CD14-positive monocyte (primary cell): ENCODE results near the gene MYO19. TPM values are rescaled to one million over a fixed set of nuclear protein-coding genes. Genes with fewer than 3 reads are reported as not detected.

Experiments used
- DNase-seq, 3 donors: peaks; one replicate each; pipeline ENCODE4 v3.0.0-alpha.2; 2011 to 2022
- H2AFZ ChIP-seq: 2 replicates; pipeline ENCODE4 v1.6.0; 2012; ENCODE audit warnings: mild to moderate bottlenecking, low read depth, low read length, inconsistent platforms; ENCODE audit not compliant: insufficient read depth, poor library complexity, severe bottlenecking
- H3K27ac ChIP-seq, 2 donors: 1 replicate in 1 of 2; 2 replicates in 1 of 2; pipeline ENCODE4 v1.5.1; 2012 to 2013; ENCODE audit warnings: low read length in 2 of 2, control low read depth in 1 of 2, inconsistent platforms in 1 of 2, low read depth in 1 of 2, mild to moderate bottlenecking in 1 of 2
- H3K27me3 ChIP-seq, 2 donors: one replicate each; pipeline versions ENCODE4 v1.6.0 to v1.6.1; 2011 to 2013; ENCODE audit warnings: low read length in 2 of 2; ENCODE audit not compliant: control insufficient read depth in 2 of 2, insufficient read depth in 2 of 2
- H3K36me3 ChIP-seq, 2 donors: replicated peaks in 1 of 2; 1 replicate in 1 of 2; 2 replicates in 1 of 2; pipeline versions ENCODE4 v1.5.1 to v1.6.1; 2012 to 2013; ENCODE audit warnings: low read length in 2 of 2, control low read depth in 1 of 2, inconsistent platforms in 1 of 2, mild to moderate bottlenecking in 1 of 2; ENCODE audit not compliant: insufficient read depth in 2 of 2, control insufficient read depth in 1 of 2
- H3K4me1 ChIP-seq, 2 donors: 1 replicate in 1 of 2; 2 replicates in 1 of 2; pipeline versions ENCODE4 v1.5.1 to v1.6.1; 2012 to 2013; ENCODE audit warnings: low read length in 2 of 2, control low read depth in 1 of 2, inconsistent platforms in 1 of 2, mild to moderate bottlenecking in 1 of 2, moderate library complexity in 1 of 2; ENCODE audit not compliant: insufficient read depth in 2 of 2, control insufficient read depth in 1 of 2
- H3K4me2 ChIP-seq: replicated peaks from 2 replicates; pipeline ENCODE3; 2012; ENCODE audit warnings: low read length, moderate library complexity, mild to moderate bottlenecking; ENCODE audit not compliant: poor library complexity, severe bottlenecking; ENCODE audit errors: extremely low read depth
- H3K4me3 ChIP-seq, 3 experiments: fragments of 200-600 bp in 1 of 3; sonication (generic) in 1 of 3; replicated peaks in 1 of 3; 1 replicate in 2 of 3; 2 replicates in 1 of 3; pipeline ENCODE4 v1.5.1; 2011 to 2013; ENCODE audit warnings: low read length in 3 of 3, mild to moderate bottlenecking in 3 of 3, control low read depth in 2 of 3, low read depth in 2 of 3, inconsistent platforms in 1 of 3, moderate library complexity in 1 of 3
- H3K79me2 ChIP-seq: 2 replicates; pipeline ENCODE4 v1.6.0; 2012; ENCODE audit warnings: mild to moderate bottlenecking, control low read depth, inconsistent platforms, low read length, moderate library complexity; ENCODE audit not compliant: insufficient read depth
- H3K9ac ChIP-seq: 2 replicates; pipeline ENCODE4 v1.6.0; 2017; ENCODE audit warnings: low read length, mild to moderate bottlenecking; ENCODE audit not compliant: insufficient read depth, poor library complexity, severe bottlenecking
- H3K9me3 ChIP-seq, 2 donors: replicated peaks in 1 of 2; 1 replicate in 1 of 2; 2 replicates in 1 of 2; pipeline versions ENCODE4 v1.5.1 to v1.6.1; 2012 to 2013; ENCODE audit warnings: low read length in 2 of 2, control low read depth in 1 of 2; ENCODE audit not compliant: control insufficient read depth in 1 of 2, insufficient read depth in 1 of 2
- H4K20me1 ChIP-seq: 2 replicates; pipeline ENCODE4 v1.6.0; 2012; ENCODE audit warnings: mild to moderate bottlenecking, low read length, control low read depth, moderate library complexity; ENCODE audit not compliant: insufficient read depth
- H3K27ac Mint-ChIP-seq, 7 donors: one replicate each; pipeline ENCODE4 v1.8.0; 2020; ENCODE audit warnings: mild to moderate bottlenecking in 7 of 7, mixed read lengths in 7 of 7, moderate library complexity in 6 of 7, inconsistent platforms in 2 of 7
- H3K27me3 Mint-ChIP-seq, 3 donors: one replicate each; pipeline ENCODE4 v1.8.0; 2021 to 2022; ENCODE audit warnings: low read depth in 3 of 3, mild to moderate bottlenecking in 3 of 3, mixed read lengths in 3 of 3, moderate library complexity in 3 of 3, inconsistent platforms in 1 of 3
- H3K36me3 Mint-ChIP-seq, 2 donors: one replicate each; pipeline ENCODE4 v1.8.0; 2020; ENCODE audit warnings: mixed read lengths in 2 of 2, inconsistent platforms in 1 of 2, mild to moderate bottlenecking in 1 of 2
- H3K4me1 Mint-ChIP-seq: one replicate; pipeline ENCODE4 v1.8.0; 2020; ENCODE audit warnings: mild to moderate bottlenecking, mixed read lengths
- H3K4me3 Mint-ChIP-seq, 2 donors: one replicate each; pipeline ENCODE4 v1.8.0; 2020; ENCODE audit warnings: mild to moderate bottlenecking in 2 of 2, mixed read lengths in 2 of 2, moderate library complexity in 1 of 2
- H3K9me3 Mint-ChIP-seq, 7 donors: one replicate each; pipeline ENCODE4 v1.8.0; 2020 to 2022; ENCODE audit warnings: mixed read lengths in 7 of 7, mild to moderate bottlenecking in 6 of 7, moderate library complexity in 6 of 7, inconsistent platforms in 2 of 7
- WGBS: methylation state at CpG from one replicate; pipeline ENCODE4 v1.1.5; 2013; ENCODE audit warnings: missing lambda C conversion rate; ENCODE audit not compliant: insufficient coverage; 5-methylcytosine and 5-hydroxymethylcytosine counted together
- intact Hi-C, 2 donors: fragments of 100-400 bp; cut with micrococcal nuclease; formaldehyde crosslinking; loops; one replicate each; pipeline versions ENCODE4 v1.15.0 to v1.15.1; 2023
- polyA plus RNA-seq, 3 donors: library from polyadenylated mRNA; depleted of rRNA in 1 of 3; unstranded in 2 of 3; stranded (reverse) in 1 of 3; fragments of 300-500 nt in 2 of 3; fragments of >200 nt in 1 of 3; fragmentation: Illumina TruSeq in 2 of 3; gene quantifications; 1 replicate in 2 of 3; 2 replicates in 1 of 3; pipeline ENCODE4 v1.2.3, GENCODE V29; 2012 to 2021
- TF ChIP-seq, protein P1 (sequence below): fragments of 200-600 bp; IDR thresholded peaks from one replicate; pipeline ENCODE4 v1.8.0; 2022; ENCODE audit warnings: antibody characterized with exemption, mild to moderate bottlenecking

Gene MYO19
- polyA plus RNA-seq, 3 donors, result 1.2 to 51.3 (median 1.9) TPM

DNA sequence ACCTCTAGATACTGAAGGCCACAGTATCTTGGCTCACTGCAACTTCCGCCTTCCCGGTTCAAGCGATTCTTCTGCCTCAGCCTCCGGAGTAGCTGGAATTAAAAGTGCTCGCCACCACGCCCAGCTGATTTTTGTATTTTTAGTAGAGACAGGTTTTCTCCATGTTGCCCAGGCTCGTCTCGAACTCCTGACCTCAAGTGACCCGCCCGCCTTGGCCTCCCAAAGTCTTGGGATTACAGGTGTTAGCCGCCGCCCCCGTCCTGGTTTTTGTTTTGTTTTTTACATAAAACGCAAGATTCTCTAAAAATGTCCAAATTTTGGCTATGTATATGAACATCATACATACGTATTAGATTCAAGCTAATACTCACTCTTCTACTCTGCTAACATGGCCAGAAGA, 8.1 kb upstream of the MYO19 start:
- H3K9me3 ChIP-seq, result no peaks in the 10 kb centered on the region
- Mint-ChIP-seq H3K9me3 (peaks cover 0 to 2% (median 0%) of the 10 kb centered on the region in 7 donors), H3K27me3 (no peaks in the 10 kb centered on the region), H3K36me3 (peaks cover 10 to 15% of the 10 kb centered on the region in 2 donors), H3K27ac (no peak overlapping the region), H3K4me3 (no peak overlapping the region), H3K4me1 (peaks cover 22% of the 10 kb centered on the region)
- H3K4me3 ChIP-seq, result no peak overlapping the region
- H3K4me1 ChIP-seq, result peaks cover 25 to 31% of the 10 kb centered on the region in 2 donors
- no peak overlapping the region for H3K27ac ChIP-seq
- WGBS, result 94% methylated on average over 6 of the region's 15 CpGs
- no peak for DNase-seq
- H3K27me3 ChIP-seq, result no peaks in the 10 kb centered on the region
- H3K79me2 ChIP-seq, result peaks cover 55% of the 10 kb centered on the region
- H3K4me2 ChIP-seq, result no peak overlapping the region
- H3K9ac ChIP-seq, result no peak overlapping the region
- peaks cover 3 to 14% of the 10 kb centered on the region in 2 donors for H3K36me3 ChIP-seq
- H2AFZ ChIP-seq, result no peak overlapping the region
- intact Hi-C loops, result loop anchor here in 1 of 2 donors (5.0 to 10.0 kb wide), 2 partner anchors 50 to 412 kb away; partner anchors contain the start of gene DHRS11
- TF ChIP-seq, protein P1, sequence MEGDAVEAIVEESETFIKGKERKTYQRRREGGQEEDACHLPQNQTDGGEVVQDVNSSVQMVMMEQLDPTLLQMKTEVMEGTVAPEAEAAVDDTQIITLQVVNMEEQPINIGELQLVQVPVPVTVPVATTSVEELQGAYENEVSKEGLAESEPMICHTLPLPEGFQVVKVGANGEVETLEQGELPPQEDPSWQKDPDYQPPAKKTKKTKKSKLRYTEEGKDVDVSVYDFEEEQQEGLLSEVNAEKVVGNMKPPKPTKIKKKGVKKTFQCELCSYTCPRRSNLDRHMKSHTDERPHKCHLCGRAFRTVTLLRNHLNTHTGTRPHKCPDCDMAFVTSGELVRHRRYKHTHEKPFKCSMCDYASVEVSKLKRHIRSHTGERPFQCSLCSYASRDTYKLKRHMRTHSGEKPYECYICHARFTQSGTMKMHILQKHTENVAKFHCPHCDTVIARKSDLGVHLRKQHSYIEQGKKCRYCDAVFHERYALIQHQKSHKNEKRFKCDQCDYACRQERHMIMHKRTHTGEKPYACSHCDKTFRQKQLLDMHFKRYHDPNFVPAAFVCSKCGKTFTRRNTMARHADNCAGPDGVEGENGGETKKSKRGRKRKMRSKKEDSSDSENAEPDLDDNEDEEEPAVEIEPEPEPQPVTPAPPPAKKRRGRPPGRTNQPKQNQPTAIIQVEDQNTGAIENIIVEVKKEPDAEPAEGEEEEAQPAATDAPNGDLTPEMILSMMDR, result no peak
- peaks cover 23% of the 10 kb centered on the region for H4K20me1 ChIP-seq

DNA sequence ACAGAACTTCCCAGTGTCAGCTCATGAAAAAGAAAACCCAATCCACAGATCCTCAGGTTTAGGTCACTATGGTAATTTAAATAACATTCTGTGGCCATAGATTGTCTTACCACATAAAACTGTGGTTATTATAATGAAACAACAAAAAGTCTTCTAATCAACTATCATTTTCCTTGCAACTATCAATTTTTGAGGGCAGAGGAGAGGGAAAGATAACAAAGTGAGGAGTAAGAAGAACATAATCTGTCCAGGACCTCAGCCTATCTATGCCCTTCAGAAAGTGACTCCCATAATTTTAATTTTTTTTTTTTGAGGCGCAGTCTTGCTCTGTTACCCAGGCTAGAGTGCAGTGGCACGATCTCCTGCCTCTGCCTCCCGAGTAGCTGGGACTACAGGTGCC, 6.0 kb upstream of the MYO19 start:
- Histone ChIP-seq H3K79me2 (peaks cover 42% of the 10 kb centered on the region), H3K4me2 (no peak overlapping the region), H4K20me1 (peaks cover 2% of the 10 kb centered on the region), H3K27me3 (no peaks in the 10 kb centered on the region), H3K4me1 (peaks cover 15 to 17% of the 10 kb centered on the region in 2 donors), H2AFZ (no peak overlapping the region), H3K36me3 (peaks cover 6 to 16% of the 10 kb centered on the region in 2 donors), H3K4me3 (no peak overlapping the region), H3K27ac (no peak overlapping the region), H3K9ac (no peak overlapping the region), H3K9me3 (no peaks in the 10 kb centered on the region)
- no peaks in the 10 kb centered on the region for H3K27me3 Mint-ChIP-seq
- H3K36me3 Mint-ChIP-seq, result peaks cover 12% of the 10 kb centered on the region in 2 donors
- H3K27ac Mint-ChIP-seq, result no peak overlapping the region
- H3K4me3 Mint-ChIP-seq, result no peak overlapping the region
- no peak for DNase-seq
- peaks cover 13% of the 10 kb centered on the region for H3K4me1 Mint-ChIP-seq
- 94% methylated on average over 2 of the region's 3 CpGs for WGBS
- peaks cover 0 to 2% (median 0%) of the 10 kb centered on the region in 7 donors for H3K9me3 Mint-ChIP-seq
- TF ChIP-seq, protein P1, result no peak
- intact Hi-C loops, result loop anchor here in 1 of 2 donors (5.0 to 10.0 kb wide), 2 partner anchors 52 to 414 kb away; partner anchors contain the start of gene DHRS11
